NCI-H2081 (cell line): ENCODE data around the gene USP3.
A peak's percentile ranks its signal among the peaks of the same experiment; 100 is the strongest.
"Not testable (repeated sequence)": the region's sequence is repeated elsewhere in the genome, so short reads cannot be mapped to it uniquely, and the experiment has no call there.

Source experiments
- DNase-seq, 2 experiments: peaks; one replicate each; lab custom pipeline; 2025; lab: John Stamatoyannopoulos, UW

The USP3 gene

DNA sequence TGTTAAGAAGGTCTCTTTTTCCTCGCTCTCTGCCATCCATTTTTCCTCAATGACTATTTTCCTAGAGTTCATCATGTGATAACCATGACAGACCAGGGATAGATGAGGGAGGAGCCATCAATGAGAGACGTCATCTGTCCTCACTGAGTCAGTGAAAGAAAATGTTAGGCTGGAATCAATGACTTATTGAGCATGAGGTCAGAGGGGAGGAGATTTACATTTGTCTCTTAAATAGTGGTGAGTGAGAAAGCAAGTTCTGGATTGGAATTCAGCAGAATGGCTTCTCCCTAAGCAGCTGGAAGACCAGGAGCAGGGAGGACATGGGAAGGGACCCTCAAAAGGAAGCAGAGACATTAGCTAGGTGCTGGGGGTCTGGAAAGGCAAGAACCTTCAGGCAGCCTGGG is 28.2 kb upstream of the USP3 start:
- no peak for DNase-seq

- DNase-seq = no peak
Measured at GRCh38 chr15:63478243-63478642, 26.1 kb upstream of the USP3 start.

- DNase-seq = no peak
Measured at GRCh38 chr15:63480441-63480821, 24.0 kb upstream of the USP3 start.

GRCh38 chr15:63481105-63481810 is 23.1 kb upstream of the USP3 start:
- no peak for DNase-seq

GRCh38 chr15:63482874-63483323 is 21.5 kb upstream of the USP3 start:
- DNase-seq = no peak

- peak in 1 of 2 experiments; percentile 43 for DNase-seq
Measured at GRCh38 chr15:63483521-63484371, 20.6 kb upstream of the USP3 start.

DNA sequence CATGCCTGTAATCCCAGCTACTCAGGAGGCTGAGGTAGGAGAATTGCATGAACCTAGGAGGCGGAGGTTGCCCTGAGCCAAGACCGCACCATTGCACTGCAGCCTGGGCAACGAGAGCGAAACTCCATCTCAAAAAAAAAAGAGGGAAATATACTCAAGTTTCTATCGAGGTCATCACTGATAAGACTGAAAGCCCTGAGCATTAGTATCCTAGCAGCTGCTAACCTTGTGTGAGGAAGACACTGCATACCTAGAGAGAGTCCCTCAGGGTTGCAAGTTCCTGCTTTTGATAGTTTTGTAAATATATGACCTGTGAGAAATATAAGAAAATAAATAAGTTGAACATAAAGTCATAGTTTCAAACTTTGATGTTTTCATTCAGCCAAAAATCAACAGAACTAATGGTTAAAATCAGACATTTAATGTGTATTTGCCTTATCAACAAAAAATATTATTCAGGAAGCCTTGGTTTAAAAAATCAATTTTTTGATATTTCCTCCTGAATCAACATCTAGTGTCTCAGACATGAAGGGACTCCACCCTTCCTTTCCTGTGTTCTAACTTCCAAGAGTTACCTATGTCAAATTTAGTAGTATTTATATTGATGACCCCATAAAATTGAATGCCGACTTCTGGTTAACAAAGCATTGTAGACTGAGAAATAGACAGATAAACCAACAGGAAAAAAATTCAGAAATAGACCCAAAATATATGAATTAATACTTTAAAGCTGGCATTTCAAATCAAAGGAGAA is 19.8 kb upstream of the USP3 start:
- no peak for DNase-seq

DNA sequence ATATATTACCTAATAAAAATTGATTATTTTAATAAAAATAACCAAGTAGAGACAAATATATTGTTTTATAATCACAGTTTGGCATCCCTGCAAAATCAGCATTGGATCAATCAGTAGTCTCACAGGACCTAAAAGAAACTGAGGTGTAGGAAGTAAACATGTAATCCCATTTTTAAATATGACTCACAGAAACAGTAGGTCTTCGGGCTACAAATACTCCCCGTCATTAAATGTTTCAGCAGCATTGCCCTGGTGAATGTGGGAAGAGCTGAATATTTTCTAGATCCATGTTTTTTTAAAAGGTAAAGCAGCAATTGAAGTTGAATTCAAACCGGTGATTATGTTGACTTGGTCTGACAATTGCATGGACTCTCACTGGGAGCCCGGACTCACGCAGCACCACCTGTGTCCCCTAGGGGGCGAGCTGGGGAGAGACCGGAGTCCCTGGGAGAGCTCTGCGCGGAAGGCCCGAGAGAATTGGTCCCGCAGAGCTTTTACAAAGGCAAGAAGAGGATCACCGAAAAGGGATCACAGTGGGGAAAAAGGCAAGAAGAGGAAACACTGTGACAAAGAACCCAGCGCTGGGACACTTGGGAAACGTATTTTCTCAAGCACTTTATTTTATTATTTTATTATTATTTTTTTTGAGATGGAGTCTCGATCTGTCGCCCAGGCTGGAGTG is 17.2 kb upstream of the USP3 start:
- DNase-seq = peak; percentile 67 to 69

DNA sequence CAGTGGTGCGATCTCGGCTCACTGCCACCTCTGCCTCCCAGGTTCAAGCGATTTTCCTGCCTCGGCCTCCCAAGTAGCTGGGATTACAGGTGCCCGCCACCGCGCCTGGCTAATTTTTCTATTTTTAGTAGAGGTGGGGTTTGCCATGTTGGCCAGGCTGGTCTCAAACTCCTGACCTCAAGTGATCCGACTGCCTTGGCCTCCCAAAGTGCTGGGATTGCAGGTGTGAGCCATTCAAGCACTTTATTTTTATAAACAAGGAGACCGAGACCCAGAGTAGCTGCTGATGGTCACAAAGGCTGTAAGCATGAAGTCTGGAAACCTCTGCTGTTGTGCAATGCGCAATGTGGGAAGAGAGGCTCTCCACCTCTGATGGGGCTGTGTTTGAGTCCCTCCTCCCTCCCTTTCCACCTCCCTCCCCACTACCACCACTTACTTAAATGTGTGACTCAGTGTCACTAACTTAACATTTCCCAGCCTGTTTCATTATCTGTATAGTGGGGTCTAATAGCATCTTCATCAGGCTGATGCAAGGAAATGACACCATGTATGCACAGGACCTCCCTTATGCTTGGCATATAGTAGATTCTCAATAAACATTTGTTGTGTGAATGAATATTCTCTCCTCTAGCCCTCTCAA is 16.5 kb upstream of the USP3 start:
- not testable (repeated sequence) for DNase-seq

DNA sequence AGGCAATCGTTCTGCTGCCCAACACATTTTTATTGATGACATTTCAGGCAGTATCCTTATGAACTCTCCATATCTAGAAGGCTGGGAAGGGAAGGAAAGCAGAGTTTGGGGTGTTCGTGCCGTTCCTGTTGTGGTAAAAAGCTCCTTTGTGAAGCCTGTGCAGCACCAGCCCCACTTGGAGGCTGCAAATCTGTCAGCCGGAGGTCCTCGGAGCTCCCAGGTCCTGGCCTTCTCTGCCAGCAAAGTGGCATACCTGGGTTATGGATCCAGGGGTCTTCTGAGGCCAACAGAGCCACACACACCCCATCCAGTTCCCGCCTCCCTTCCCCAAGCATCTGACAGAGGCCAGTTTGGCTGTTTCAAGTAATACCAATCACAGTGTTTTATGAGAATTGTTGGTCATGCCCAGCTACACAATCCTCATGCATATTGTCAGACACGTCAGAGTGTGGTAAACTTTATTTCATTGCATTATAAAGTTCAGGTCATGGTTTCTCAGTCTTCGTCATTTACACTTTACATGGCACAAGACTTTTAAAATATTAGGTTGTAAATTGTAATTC is 15.9 kb upstream of the USP3 start:
- DNase-seq = no peak

DNA sequence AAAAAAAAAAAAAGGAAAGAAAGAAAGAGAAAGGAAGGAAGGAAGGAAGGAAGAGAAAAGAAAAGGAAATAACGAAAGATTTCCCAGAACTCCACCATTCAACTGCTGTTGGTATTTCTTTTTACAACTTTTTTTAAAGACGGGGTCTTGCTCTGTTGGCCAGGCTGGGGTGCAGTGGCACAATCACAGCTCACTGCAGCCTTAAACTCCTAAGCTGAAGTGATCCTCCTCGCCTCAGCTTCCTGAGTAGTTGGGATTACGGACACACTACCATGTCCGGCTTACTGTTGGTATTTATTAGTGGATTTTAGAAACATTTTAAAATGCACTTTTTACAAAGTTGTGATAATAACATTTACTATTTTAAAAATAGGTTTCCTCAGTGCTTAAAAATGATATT is 15.0 kb upstream of the USP3 start:
- DNase-seq = no peak

GRCh38 chr15:63490345-63491034 is 13.9 kb upstream of the USP3 start:
- peak; percentile 86 to 97 for DNase-seq

DNA sequence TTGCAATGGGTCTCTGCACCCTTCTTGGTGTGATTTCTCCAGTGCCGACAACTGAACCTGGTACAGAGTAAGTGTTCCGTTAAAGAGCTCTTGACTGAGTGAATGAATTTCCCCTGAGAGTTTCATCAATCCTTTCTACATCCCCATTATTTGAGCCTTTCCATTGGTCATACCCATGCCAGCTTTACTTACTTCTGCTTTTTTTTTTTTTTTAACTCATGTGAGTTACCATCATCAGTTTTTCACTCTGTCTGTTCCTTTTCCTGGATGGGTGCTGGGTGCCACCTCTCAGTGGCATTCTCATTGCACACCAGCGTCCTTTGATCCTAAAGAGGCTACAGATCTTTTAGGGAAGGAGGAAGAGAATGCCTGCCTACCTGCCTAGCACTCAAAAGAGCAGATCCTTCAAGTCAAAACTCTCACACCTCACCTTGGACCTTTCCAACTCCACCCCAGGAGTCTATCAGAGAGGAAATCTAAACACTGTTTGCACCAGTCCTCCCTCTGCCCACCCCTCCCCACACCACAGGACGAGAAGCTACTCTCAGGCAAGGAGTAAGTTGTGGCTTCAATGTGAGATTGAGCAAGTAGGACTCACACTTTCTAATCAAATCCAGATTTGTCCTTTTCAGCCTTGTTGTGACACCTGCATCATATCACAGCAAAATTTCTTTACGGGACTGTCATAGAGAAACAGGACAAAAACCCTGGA is 13.1 kb upstream of the USP3 start:
- DNase-seq = no peak

DNA sequence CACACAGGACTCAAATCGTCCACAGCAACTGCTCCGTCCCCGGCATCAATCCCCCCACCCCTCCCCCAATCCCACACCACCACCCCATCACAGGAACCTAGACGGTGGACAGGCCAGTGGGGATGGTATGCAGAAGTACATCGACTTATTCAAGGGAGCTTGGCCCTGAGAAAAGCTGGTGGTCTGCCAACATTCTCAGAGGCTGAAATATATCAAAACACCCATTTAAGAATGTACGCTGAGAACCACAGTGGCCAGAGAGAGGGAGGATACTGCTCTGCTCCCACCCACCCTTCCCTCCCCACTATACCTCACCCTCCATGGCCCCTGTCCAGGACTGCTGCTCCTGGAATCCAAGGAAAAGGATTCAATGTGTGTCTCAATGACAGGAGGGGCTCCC is 12.4 kb upstream of the USP3 start:
- no peak for DNase-seq

GRCh38 chr15:63492541-63493077 is 11.8 kb upstream of the USP3 start:
- DNase-seq = no peak

GRCh38 chr15:63493436-63493835 is 11.0 kb upstream of the USP3 start:
- DNase-seq = no peak

DNA sequence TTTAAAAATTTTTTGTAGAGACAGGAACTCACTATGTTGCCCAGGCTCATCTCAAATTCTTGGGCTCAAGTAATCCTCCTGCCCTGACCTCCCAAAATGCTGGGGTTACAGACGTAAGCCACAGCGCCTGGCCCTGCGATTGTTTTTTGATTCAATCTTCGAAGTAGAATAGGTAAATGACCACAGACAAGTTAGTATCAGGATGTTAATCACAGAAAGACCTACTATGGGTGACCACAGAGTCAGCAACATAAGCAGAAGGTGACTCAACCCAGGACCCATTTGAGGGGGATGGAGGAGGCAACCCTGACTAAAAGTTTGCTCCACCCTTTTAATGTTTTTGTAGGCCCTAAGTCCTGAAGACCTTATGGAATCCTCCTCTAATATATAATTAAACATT is 10.0 kb upstream of the USP3 start:
- DNase-seq = no peak

GRCh38 chr15:63495343-63495742 is 9.1 kb upstream of the USP3 start:
- no peak for DNase-seq

GRCh38 chr15:63495780-63496488 is 8.5 kb upstream of the USP3 start:
- DNase-seq = no peak
